ENCODE data around the gene RPL3.
"Not testable (repeated sequence)": the region's sequence is repeated elsewhere in the genome, so short reads cannot be mapped to it uniquely, and the experiment has no call there.

- not testable (repeated sequence) for TF ChIP-seq CTCF (IDR thresholded peaks at IDR 0.05; ENCODE audit: low read depth, low read length); POLR2A (IDR thresholded peaks at IDR 0.05; ENCODE audit: extremely low read depth, insufficient read length); MAX (IDR thresholded peaks at IDR 0.05; ENCODE audit: low read depth, low read length)
These were observed 38.8 kb upstream of the RPL3 start for GRCh38 chr22:39358197-39358596.
